Peyer's patch (tissue), 4 donors: Measurements from ENCODE around the gene NDUFS2. TPM values are rescaled to one million over a fixed set of nuclear protein-coding genes. Genes with fewer than 3 reads are reported as not detected.

ENCODE experiments used
- DNase-seq, 3 donors: peaks; one replicate each; pipeline ENCODE4 v3.0.0-alpha.2; 2017 to 2019
- H3K27ac ChIP-seq, 4 donors: fragments of 200-600 bp; sonication (generic); one replicate each; pipeline ENCODE4 v1.5.1; 2016 to 2019
- H3K27me3 ChIP-seq, 2 donors: fragments of 200-600 bp; sonication (generic); one replicate each; pipeline ENCODE4 v1.5.1; 2019
- H3K36me3 ChIP-seq, 3 donors: fragments of 200-600 bp; sonication (generic); one replicate each; pipeline ENCODE4 v1.5.1; 2016 to 2019
- H3K4me1 ChIP-seq, 4 donors: fragments of 200-600 bp; sonication (generic); one replicate each; pipeline ENCODE4 v1.5.1; 2016 to 2019
- H3K4me3 ChIP-seq, 4 donors: fragments of 200-600 bp; sonication (generic); 1 replicate in 3 of 4; 2 replicates in 1 of 4; pipeline ENCODE4 v1.5.1; 2016 to 2019; ENCODE audit warnings: mild to moderate bottlenecking in 1 of 4
- H3K9me3 ChIP-seq, 4 donors: fragments of 200-600 bp; sonication (generic); one replicate each; pipeline ENCODE4 v1.5.1; 2016 to 2019; ENCODE audit warnings: mild to moderate bottlenecking in 1 of 4
- POLR2A ChIP-seq, 2 donors: fragments of 450-650 bp; IDR thresholded peaks; one replicate each; pipeline ENCODE4 v1.5.1; 2017; ENCODE audit warnings: antibody characterized with exemption in 2 of 2, mild to moderate bottlenecking in 2 of 2, moderate library complexity in 2 of 2
- total RNA-seq, 4 donors: library from RNA; depleted of rRNA; stranded (reverse); fragments of >200 nt; gene quantifications; one replicate each; pipeline ENCODE4 v1.1.0, GENCODE V29; 2016
- TF ChIP-seq, protein P1 (sequence below), 6 experiments: fragments of 450-650 bp in 4 of 6; fragments of 200-600 bp in 2 of 6; sonication (generic) in 1 of 6; IDR thresholded peaks; one replicate each; pipeline ENCODE4 v1.5.1; 2017 to 2019; ENCODE audit warnings: antibody characterized with exemption in 6 of 6, mild to moderate bottlenecking in 3 of 6, moderate library complexity in 1 of 6

NDUFS2 gene
- total RNA-seq, 4 donors from 2014 or later: 157 to 192 (median 176) TPM

DNA sequence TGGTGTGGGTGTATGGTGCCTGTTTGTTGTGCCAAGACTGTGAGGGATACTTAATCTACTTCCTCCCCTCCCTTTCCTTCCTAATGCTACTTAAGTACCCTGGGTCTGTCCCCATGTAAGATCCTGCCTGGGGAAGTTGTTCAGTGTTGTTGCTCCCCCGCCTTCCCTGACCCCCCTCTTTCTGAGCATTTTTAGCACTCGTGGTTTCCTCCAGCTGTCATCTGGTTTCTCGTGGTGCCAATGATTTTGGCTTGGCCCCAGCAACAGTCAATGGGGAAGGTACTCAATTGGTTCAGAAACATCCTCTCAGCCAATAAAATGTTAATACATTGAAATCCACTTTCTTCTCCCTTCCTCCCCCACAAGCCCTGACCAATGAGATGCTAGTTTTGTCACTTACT lies 16.9 kb upstream of the NDUFS2 start:
- Histone ChIP-seq H3K27ac (peak overlapping the region; percentile 54 to 80 (median 70)), H3K27me3 (no peaks in the 10 kb centered on the region), H3K4me3 (no peak overlapping the region), H3K9me3 (no peaks in the 10 kb centered on the region), H3K4me1 (peaks cover 0 to 23% (median 3%) of the 10 kb centered on the region in 4 donors), H3K36me3 (no peaks in the 10 kb centered on the region)
- peak; percentile 7 to 93 (median 90) for DNase-seq
- TF ChIP-seq, protein P1, sequence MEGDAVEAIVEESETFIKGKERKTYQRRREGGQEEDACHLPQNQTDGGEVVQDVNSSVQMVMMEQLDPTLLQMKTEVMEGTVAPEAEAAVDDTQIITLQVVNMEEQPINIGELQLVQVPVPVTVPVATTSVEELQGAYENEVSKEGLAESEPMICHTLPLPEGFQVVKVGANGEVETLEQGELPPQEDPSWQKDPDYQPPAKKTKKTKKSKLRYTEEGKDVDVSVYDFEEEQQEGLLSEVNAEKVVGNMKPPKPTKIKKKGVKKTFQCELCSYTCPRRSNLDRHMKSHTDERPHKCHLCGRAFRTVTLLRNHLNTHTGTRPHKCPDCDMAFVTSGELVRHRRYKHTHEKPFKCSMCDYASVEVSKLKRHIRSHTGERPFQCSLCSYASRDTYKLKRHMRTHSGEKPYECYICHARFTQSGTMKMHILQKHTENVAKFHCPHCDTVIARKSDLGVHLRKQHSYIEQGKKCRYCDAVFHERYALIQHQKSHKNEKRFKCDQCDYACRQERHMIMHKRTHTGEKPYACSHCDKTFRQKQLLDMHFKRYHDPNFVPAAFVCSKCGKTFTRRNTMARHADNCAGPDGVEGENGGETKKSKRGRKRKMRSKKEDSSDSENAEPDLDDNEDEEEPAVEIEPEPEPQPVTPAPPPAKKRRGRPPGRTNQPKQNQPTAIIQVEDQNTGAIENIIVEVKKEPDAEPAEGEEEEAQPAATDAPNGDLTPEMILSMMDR (IDR thresholded peaks at IDR 0.05): no peak
- TF ChIP-seq POLR2A (IDR thresholded peaks at IDR 0.05): no peak

- no peaks in the 10 kb centered on the region for H3K9me3 ChIP-seq
- peak overlapping the region; percentile 54 to 80 (median 70) for H3K27ac ChIP-seq
- no peaks in the 10 kb centered on the region for H3K36me3 ChIP-seq
- H3K4me3 ChIP-seq: no peak overlapping the region
- DNase-seq: peak in 1 of 3 donors; percentile 75
- no peak for TF ChIP-seq POLR2A (IDR thresholded peaks at IDR 0.05)
- TF ChIP-seq, protein P1 (IDR thresholded peaks at IDR 0.05): no peak
- H3K4me1 ChIP-seq: peaks cover 0 to 23% (median 3%) of the 10 kb centered on the region in 4 donors
- H3K27me3 ChIP-seq: no peaks in the 10 kb centered on the region
Observed at GRCh38 chr1:161185732-161186311, 16.3 kb upstream of the NDUFS2 start.

GRCh38 chr1:161187311-161187710 lies 14.9 kb upstream of the NDUFS2 start:
- H3K27ac ChIP-seq: peak overlapping the region in 2 of 4 donors; percentile 22 to 64
- no peak for DNase-seq
- no peaks in the 10 kb centered on the region for H3K9me3 ChIP-seq
- H3K4me3 ChIP-seq: no peak overlapping the region
- TF ChIP-seq, protein P1 (IDR thresholded peaks at IDR 0.05): no peak
- no peak for TF ChIP-seq POLR2A (IDR thresholded peaks at IDR 0.05)
- peaks cover 0 to 15% (median 3%) of the 10 kb centered on the region in 4 donors for H3K4me1 ChIP-seq
- H3K27me3 ChIP-seq: no peaks in the 10 kb centered on the region
- no peaks in the 10 kb centered on the region for H3K36me3 ChIP-seq

DNA sequence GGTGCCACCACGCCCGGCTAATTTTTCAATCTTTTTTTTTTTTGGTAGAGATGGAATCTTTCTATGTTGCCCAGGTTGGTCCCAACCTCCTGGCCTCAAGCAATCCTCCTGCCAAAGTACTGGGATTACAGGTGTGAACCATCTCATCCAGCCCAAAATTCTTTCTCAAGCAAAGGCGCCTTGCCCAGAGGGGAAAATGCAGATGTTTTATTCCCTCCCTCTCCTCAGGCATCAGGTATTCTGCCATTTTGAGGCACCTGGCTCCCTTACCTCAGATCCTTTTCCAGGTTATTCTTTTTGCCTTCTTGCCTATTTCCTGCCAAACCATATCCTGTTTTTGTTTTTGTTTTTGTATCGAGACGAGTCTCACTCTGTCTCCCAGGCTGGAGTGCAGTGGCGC lies 13.8 kb upstream of the NDUFS2 start:
- no peak overlapping the region for H3K4me3 ChIP-seq
- peaks cover 0 to 17% (median 4%) of the 10 kb centered on the region in 4 donors for H3K4me1 ChIP-seq
- H3K36me3 ChIP-seq: no peaks in the 10 kb centered on the region
- no peak for DNase-seq
- H3K9me3 ChIP-seq: no peaks in the 10 kb centered on the region
- no peaks in the 10 kb centered on the region for H3K27me3 ChIP-seq
- peak overlapping the region in 1 of 4 donors; percentile 17 for H3K27ac ChIP-seq
- no peak for TF ChIP-seq POLR2A (IDR thresholded peaks at IDR 0.05)
- TF ChIP-seq, protein P1 (IDR thresholded peaks at IDR 0.05): no peak

GRCh38 chr1:161189036-161189435 lies 13.1 kb upstream of the NDUFS2 start:
- TF ChIP-seq POLR2A (IDR thresholded peaks at IDR 0.05): no peak
- TF ChIP-seq, protein P1 (IDR thresholded peaks at IDR 0.05): no peak
- Histone ChIP-seq H3K27me3 (no peaks in the 10 kb centered on the region), H3K4me1 (peaks cover 0 to 17% (median 7%) of the 10 kb centered on the region in 4 donors), H3K9me3 (no peaks in the 10 kb centered on the region), H3K27ac (no peak overlapping the region), H3K4me3 (no peak overlapping the region), H3K36me3 (no peaks in the 10 kb centered on the region)
- DNase-seq: no peak
